GM08714 (cell line): Measurements from ENCODE around the gene GRAMD4.

Source experiments
- H3K4me3 ChIP-seq: fragments of 200-500 bp; sonication (Bioruptor generic); 2 replicates; pipeline ENCODE4 v1.5.1; 2014; ENCODE audit warnings: mild to moderate bottlenecking, low read length, inconsistent platforms
- ZNF274 ChIP-seq: IDR thresholded peaks from 2 replicates; pipeline ENCODE4 v1.6.1; 2012; ENCODE audit warnings: mild to moderate bottlenecking, low read depth, low read length

GRAMD4 gene

DNA sequence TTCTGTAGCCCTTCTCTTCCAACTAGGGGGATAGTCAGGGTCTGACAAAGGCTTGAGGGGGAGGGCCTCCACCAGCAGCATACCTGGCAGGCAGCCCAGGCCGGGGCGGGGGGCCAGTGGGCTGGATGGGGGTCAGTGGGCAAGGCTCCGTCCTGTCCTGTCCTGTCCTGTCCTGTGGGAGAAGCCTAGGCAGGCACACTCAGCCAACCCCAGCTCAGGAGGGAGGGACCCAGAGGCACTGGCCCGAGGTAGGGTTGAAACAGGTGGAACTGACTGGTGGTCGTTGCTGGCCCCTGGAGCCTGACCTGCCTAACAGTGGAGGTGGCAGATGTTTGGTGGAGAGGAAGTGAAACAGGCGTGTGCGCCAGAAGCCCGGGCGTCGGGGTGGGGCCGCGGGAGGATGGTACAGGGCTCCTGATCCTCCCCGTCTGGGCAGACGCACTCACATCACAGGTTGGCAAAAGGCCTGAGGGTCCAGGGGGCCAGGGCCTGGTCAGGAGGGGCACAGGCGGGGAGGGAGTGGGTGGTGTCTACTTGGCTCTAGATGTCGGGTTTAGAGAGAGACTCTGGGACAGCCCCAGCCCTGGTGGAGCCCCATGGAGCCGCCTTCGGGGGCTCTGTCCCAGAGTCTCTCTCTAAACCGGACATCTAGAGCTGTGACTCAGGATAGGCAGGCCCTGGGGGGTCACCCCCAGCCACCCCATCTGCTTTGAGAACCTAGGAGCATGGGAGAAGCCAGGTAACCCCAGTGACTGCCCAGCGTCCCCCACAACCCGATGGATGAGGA is 32.5 kb upstream of the GRAMD4 start:
- TF ChIP-seq ZNF274: no peak
- peak overlapping the region; percentile 22; the same call in 1 of the 2 replicates for H3K4me3 ChIP-seq

DNA sequence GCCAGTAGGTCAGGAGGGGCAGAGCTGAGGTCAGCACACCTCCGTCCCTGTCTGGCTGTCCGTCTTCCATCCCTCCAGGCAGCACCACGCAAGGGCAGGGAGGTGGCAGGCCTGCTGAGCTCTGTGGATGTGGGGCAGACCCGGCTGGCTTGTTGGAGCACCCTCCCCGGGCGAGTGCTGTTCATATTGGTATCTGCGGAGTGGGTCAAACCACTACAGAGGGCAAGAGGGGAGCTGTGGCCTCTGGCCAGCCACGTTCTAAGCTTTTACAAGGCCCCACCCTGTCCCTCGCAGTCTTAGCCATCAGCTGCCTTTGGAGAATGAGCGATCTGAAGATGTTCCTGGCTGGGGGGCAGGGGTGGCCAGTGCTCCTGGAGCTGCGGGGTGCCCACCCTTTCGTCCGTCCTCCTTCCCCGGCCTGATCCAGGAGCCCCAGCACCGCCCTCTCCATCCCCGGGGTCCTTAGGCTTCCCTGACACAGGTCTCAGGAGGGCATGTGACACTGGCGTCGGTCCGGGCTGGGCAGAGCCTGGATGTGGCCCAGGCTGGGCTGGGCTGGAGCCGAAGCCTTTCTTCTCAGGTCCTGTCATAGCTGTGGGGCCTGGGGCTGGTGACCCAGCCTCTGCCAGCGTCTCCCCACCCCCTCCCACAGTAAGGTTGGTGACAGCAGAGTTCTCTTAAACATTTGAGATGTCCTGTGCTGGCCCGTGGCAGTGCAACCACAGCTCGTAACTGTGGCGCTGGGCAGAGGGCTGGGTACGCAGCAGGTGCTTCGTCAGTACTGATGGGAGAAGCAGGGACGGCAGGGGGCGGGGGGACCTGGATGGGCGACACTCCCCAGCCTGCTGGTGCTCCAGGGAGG is 31.7 kb upstream of the GRAMD4 start:
- TF ChIP-seq ZNF274: no peak
- peak overlapping the region; percentile 22; the same call in 1 of the 2 replicates for H3K4me3 ChIP-seq

DNA sequence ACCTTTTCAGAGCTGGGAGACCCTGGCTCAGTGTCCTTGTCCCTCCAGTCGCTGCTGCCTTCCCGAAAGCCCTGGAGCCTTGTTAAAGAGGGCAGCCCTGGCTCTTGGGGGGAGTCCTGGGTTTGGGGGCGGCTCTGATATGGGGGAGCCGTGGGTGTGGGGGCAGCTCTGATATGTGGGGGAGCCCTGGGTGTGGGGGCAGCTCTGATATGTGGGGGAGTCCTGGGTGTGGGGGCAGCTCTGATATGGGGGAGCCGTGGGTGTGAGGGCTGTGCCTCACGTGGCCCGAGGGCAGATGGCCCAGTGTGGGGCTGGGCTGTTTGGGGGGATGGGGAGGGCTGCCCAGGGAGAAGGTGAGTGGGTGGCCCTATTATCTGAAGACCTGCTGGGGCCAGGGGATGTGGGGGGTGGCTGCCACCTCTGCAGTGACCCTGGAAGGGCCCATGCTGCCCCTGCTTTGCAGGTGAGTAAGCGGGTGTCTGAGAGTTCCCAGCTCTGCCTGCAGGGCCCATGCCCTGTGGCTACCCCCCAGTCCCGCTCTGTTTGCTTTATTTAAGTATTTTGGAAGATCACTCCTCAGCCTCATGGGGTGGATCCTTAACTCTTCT is 30.9 kb upstream of the GRAMD4 start:
- no peak overlapping the region for H3K4me3 ChIP-seq
- no peak for TF ChIP-seq ZNF274

DNA sequence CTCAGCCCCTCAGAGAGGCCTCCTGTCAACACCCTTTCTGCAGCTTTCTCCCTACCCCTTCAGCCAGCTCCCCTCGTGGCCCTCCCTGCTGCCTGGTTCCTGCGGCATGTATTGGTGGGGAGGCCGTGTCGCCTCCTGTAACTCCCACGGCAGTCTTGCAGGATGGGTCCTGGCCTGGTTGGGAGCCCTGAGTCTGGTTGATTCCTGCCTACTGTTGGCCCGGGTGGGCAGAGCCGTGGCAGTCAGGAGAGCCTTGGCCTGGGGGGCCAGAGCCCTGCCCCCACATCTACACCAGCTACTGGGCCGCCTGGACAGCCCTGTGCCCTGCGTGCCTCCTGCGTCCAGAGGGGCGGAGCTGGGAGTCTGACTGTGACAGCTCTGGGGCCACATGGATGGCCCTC is 30.3 kb upstream of the GRAMD4 start:
- TF ChIP-seq ZNF274: no peak

DNA sequence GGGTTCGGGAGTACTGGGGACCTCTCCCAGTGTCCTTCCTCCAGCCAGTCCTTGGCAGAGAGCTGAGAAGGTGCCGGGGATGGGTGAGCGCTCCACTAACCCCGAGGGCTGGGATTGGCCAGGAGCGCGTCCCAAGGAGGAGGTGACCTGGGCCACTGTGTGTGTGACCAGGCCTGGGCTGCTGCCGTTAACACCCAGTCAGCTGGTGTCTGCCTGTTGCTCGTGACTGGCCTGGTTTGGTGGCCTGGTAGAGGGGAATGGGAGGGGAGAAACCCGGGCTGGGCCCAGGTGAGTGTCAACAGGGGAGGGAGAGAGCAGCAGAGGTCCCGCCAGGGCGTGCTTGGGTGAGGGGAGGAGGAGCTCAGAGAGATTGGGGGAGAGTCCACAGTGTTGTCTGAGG is 29.9 kb upstream of the GRAMD4 start:
- H3K4me3 ChIP-seq: no peak overlapping the region
- TF ChIP-seq ZNF274: no peak

More for the DNA sequence above, 30.3 kb upstream of the GRAMD4 start:
- no peak overlapping the region for H3K4me3 ChIP-seq

DNA sequence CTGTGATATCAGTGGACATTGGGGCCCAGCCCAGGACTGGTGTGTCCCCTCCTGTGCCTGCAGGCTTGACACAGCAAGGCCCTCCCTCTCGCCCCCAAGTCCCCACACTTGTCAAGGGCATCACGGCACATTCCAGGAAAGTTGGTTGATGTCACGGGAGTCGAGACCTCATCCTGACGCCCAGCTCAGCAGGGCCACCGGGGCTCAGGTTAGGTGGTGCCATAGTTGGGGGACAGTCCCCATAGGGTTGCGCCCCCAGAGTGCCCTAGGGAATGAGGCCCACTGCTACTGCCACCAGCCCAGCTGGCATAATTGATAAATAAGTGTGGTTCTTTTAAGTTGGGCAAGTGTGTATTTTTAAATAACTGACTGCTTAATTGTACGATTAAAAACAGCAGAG is 28.3 kb upstream of the GRAMD4 start:
- no peak overlapping the region; the same call in 1 of the 2 replicates for H3K4me3 ChIP-seq
- no peak for TF ChIP-seq ZNF274

DNA sequence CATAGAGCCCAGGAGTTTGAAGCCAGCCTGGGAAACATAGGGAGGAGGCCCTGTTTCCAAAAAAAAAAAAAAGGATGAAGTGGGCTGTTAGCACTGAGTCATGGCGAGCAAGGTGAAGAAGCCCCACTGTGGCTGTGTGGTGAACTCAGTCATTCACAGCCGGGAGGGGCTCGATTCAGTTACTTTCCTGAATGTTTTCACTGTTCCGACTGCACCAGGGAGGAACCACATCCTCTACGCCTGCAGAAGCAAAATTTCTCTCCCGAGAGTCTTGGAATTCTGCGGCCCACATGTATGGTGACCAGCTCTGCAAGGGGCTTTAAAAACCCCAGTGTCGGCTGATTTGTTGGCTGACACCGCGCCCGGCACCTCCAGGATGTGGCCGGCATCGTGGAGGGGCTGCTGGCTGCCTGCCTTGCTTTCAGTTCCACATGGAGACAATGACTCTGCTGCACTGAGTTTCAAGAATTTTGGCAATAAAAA is 27.8 kb upstream of the GRAMD4 start:
- no peak for TF ChIP-seq ZNF274
- peak overlapping the region; percentile 3; the same call in 1 of the 2 replicates for H3K4me3 ChIP-seq

DNA sequence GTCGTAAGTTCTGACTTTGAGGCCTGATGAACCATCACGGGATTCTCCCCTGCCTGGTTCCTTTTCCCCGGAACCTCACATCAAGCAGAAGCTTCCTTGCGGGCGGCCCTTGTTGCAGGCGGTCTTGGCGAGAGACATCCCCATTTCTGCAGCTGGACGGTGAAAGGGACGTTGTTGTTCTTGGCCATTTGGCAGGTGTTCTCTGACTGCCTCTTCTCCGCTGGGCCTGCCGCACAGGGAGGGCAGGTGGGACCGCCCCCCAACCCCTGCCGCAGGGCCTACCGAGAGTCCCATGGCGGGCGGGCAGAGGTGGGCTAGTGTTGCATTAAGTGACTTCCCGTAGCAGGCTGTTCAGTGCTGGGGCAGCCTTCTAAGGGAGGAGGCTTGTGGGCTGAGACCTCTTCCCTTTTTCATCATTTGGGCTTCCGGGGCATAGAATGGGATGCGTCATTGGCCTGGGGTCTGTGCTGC is 26.9 kb upstream of the GRAMD4 start:
- no peak for TF ChIP-seq ZNF274
- peak overlapping the region; percentile 40; the same call in 1 of the 2 replicates for H3K4me3 ChIP-seq

DNA sequence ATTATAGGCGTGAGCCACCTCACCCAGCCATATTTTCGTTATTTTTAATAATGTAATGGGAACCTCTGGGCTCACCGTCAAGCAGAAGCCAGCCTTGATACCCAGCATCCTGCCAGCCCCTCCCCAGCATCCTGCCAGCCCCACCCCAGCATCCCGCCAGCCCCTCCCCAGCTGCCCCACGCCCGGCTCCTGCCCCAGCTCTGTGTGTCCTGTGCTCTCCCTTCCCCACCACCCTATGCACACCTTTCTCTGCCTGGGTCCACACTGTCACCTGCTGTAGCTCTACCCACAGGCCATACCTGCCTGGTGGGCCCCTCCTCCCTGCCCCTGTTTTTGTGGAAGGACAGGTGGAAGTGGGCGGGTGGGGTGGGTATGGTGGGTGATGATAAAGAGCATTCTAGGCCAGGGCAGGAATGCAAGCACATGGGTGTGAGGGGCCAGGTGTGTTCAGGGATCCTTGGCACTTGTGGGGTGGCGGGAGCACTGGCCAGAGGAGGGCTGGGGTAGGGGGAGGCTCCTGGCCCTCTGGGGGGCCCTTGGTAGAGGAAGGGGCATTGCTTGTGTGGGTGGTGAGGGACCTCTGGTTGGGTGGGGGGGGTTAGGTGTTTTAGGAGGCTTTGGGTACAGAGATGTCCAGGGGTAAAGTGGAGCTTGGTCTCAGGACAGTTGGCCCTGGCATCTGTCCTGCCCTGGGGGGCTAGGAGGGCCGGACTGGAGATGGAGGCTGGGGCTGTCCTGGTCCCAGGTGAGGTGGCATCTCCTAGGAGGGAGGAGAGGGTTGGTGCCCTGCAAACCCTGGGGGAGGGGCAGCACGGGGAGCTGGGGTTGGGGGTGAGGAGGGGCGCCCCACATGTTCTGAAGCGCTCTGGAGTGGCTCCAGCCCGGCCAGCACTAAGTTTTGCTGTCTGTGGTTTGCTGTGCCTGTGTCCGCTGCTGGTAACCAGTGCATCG is 25.9 kb upstream of the GRAMD4 start:
- no peak for TF ChIP-seq ZNF274
- H3K4me3 ChIP-seq: no peak overlapping the region

DNA sequence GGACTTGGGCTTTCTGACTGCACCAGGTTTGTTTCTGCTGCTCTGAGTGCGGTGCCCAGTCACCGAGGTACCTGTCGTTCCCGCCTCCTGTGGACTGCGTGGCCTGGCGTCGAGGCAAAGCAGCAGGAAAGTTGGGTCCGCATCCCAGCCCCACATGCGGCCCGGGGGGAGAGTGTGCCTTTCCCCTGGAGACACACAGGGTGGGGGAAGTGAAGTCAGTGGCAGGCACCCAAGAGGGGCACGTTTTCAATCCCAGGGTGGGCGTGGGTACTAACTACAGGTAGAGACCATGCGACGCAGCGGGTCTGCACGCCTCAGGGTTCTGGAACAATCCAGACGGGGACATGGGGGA is 25.3 kb upstream of the GRAMD4 start:
- no peak overlapping the region for H3K4me3 ChIP-seq
- no peak for TF ChIP-seq ZNF274

DNA sequence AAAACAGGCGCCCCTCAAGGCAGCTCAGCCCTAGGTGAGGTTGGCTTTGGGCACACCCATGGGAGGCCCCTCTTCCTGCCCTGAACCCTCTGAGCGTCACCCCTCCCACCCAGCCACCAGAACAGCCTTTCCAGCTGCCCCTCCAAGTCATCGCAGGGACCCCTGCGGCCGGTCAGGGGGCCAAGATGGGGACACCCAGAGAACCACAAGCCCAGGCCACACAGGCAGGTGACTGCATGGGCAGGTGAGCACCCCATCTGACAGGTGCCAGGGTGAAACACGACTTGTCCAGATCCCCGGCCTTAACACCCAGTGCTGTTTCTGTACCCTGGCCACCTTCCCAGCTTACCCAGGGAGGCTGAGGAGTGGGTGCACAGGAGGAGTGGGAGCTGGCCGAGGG is 24.6 kb upstream of the GRAMD4 start:
- no peak overlapping the region for H3K4me3 ChIP-seq
- no peak for TF ChIP-seq ZNF274

DNA sequence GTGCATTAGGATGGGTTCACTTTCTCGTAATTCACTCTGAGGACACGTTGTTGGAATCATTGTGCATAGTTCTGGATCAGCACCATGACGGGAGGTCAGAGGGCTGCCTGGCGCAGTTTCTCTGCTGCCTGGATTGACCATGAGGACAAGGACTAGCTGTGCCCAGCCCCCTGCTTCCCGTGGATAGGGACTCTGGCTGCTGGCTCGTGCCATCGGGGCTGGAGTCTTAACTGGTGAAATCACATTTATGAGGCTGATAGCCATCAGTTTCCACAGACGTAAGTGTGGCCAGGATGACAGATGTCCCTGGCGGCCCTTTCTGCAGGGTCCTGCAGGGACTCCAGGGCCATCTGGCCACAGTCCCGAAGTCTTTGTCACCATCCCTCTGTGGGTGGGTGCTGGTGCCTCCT is 24.1 kb upstream of the GRAMD4 start:
- TF ChIP-seq ZNF274: no peak
- H3K4me3 ChIP-seq: no peak overlapping the region

DNA sequence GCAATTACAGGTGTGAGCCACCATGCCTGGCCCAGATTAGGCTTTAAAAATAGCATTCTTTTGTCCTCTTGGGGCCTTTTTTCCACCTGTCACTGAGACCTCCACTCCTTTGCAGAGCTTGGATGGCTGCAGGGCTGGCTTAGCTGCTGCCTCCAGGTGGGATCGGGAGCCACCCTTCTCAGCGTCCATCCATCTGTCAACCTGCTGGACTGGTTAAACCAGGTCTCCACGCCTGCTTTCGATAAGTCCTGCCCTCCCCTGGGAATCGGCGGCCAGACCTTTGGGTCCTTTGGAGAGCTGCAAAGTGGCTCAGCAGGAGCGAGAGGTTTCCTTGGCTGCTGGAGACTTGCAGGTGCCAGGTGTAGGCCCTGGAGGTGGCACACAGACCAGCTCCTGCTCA is 23.4 kb upstream of the GRAMD4 start:
- no peak overlapping the region for H3K4me3 ChIP-seq
- no peak for TF ChIP-seq ZNF274
